ENCODE measurements around the gene LCT. TPM values are rescaled to one million over a fixed set of nuclear protein-coding genes. Genes with fewer than 3 reads are reported as not detected.
A peak's percentile ranks its signal among the peaks of the same experiment; 100 is the strongest.

Gene LCT
- total and polyA plus RNA-seq, 2 of the 13 experiments (the other 11 are each of a cell fraction or from before 2014, with no cell fraction given) = not detected

- TF ChIP-seq ZNF280B (CRISPR knock-in tag; IDR thresholded peaks at IDR 0.05; ENCODE audit: borderline replicate concordance) (peak; percentile 35; the same call in 1 of the 2 replicates), ZNF33B (CRISPR knock-in tag; IDR thresholded peaks at IDR 0.05) (peak; percentile 59; the same call in 1 of the 2 replicates), ZNF724P (CRISPR knock-in tag; IDR thresholded peaks at IDR 0.05; ENCODE audit: borderline replicate concordance) (0 out of 2 replicates have a peak, but pooled peaks have one; percentile 74), ZNF260 (CRISPR knock-in tag; IDR thresholded peaks at IDR 0.05; ENCODE audit: borderline replicate concordance, low read depth) (no peak), PREB (CRISPR knock-in tag; IDR thresholded peaks at IDR 0.05) (no peak), MBNL3 (CRISPR knock-in tag; conservative IDR thresholded peaks at IDR 0.05) (no peak), ZNF704 (CRISPR knock-in tag; IDR thresholded peaks at IDR 0.05; ENCODE audit: borderline replicate concordance) (peak; percentile 86; the same call in 1 of the 2 replicates), GATAD2A (CRISPR knock-in tag; IDR thresholded peaks at IDR 0.05) (no peak), TCF7L2 (IDR thresholded peaks at IDR 0.05; ENCODE audit: low read depth, low read length) (no peak), ZBTB33 (CRISPR knock-in tag; IDR thresholded peaks at IDR 0.05) (no peak), ZNF367 (CRISPR knock-in tag; IDR thresholded peaks at IDR 0.05; ENCODE audit: borderline replicate concordance) (0 out of 2 replicates have a peak, but pooled peaks have one; percentile 61), PLSCR1 (CRISPR knock-in tag; IDR thresholded peaks at IDR 0.05; ENCODE audit: borderline replicate concordance) (no peak), ATRX (CRISPR knock-in tag; IDR thresholded peaks at IDR 0.05; ENCODE audit: borderline replicate concordance) (no peak), ZNF761 (CRISPR knock-in tag; conservative IDR thresholded peaks at IDR 0.05) (no peak), ZEB1 (IDR thresholded peaks at IDR 0.05; ENCODE audit: insufficient replicate concordance, low read depth) (no peak), ZNF569 (CRISPR knock-in tag; IDR thresholded peaks at IDR 0.05; ENCODE audit: borderline replicate concordance) (no peak), AHR (CRISPR knock-in tag; IDR thresholded peaks at IDR 0.05) (peak; percentile 72; the same call in 1 of the 2 replicates), ZNF24 (IDR thresholded peaks at IDR 0.05) (no peak), ZNF547 (CRISPR knock-in tag; IDR thresholded peaks at IDR 0.05) (peak; percentile 82; the same call in 1 of the 2 replicates), ZNF446 (CRISPR knock-in tag; IDR thresholded peaks at IDR 0.05) (peak; percentile 76; the same call in 1 of the 2 replicates), ZNF3 (CRISPR knock-in tag; IDR thresholded peaks at IDR 0.05) (no peak), ONECUT2 (CRISPR knock-in tag; IDR thresholded peaks at IDR 0.05) (no peak; the same call in 1 of the 2 replicates), RARG (CRISPR knock-in tag; IDR thresholded peaks at IDR 0.05; ENCODE audit: low read depth) (no peak), ZNF543 (CRISPR knock-in tag; IDR thresholded peaks at IDR 0.05) (peak; percentile 83)
Measured at GRCh38 chr2:135876066-135876711, 39.2 kb upstream of the LCT start, which contains the start of gene MCM6 (continued).

All from HepG2 (cell line).